ENCODE data around the gene BCAR3. TPM values are rescaled to one million over a fixed set of nuclear protein-coding genes. Genes with fewer than 3 reads are reported as not detected.

BCAR3 gene
- total RNA-seq, 2 experiments from 2014 or later: 0.74 to 0.82 TPM

- intact Hi-C loops (cut with micrococcal nuclease): no loop called here
- no peaks in the 10 kb centered on the region for H3K9me3 Mint-ChIP-seq
- H3K27me3 Mint-ChIP-seq: no peaks in the 10 kb centered on the region
- CTCF ChIA-PET: no interaction called here
- H3K36me3 Mint-ChIP-seq: no peaks in the 10 kb centered on the region
- DNase-seq: no peak
- POLR2A ChIA-PET: no interaction called here
- H3K4me3 Mint-ChIP-seq: no peak overlapping the region
- no peak overlapping the region for H3K27ac Mint-ChIP-seq
- no peaks in the 10 kb centered on the region for H3K4me1 Mint-ChIP-seq (ENCODE audit: low read depth)
These were observed 153.2 kb downstream of the BCAR3 start for GRCh38 chr1:93528412-93528811.

GRCh38 chr1:93526431-93526830 is 155.2 kb downstream of the BCAR3 start:
- no peak for DNase-seq
- Mint-ChIP-seq H3K27me3 (no peaks in the 10 kb centered on the region), H3K27ac (no peak overlapping the region), H3K36me3 (no peaks in the 10 kb centered on the region), H3K9me3 (no peaks in the 10 kb centered on the region), H3K4me1 (ENCODE audit: low read depth) (no peaks in the 10 kb centered on the region), H3K4me3 (no peak overlapping the region)
- POLR2A ChIA-PET: no interaction called here
- intact Hi-C loops (cut with micrococcal nuclease): no loop called here
- CTCF ChIA-PET: no interaction called here

- intact Hi-C loops (cut with micrococcal nuclease): no loop called here
- H3K4me3 Mint-ChIP-seq: no peak overlapping the region
- H3K9me3 Mint-ChIP-seq: no peaks in the 10 kb centered on the region
- DNase-seq: no peak
- no peaks in the 10 kb centered on the region for H3K27me3 Mint-ChIP-seq
- H3K27ac Mint-ChIP-seq: no peak overlapping the region
- no peaks in the 10 kb centered on the region for H3K36me3 Mint-ChIP-seq
- CTCF ChIA-PET: no interaction called here
- H3K4me1 Mint-ChIP-seq (ENCODE audit: low read depth): no peaks in the 10 kb centered on the region
- POLR2A ChIA-PET: no interaction called here
These were observed 156.2 kb downstream of the BCAR3 start for GRCh38 chr1:93525431-93525830.

- no peak for DNase-seq
- ChIA-PET CTCF (interaction anchor here (1.0 kb wide), 1 partner anchor 107 kb away, joined by 3 read pairs; no protein-coding TSS in a partner anchor), POLR2A (no interaction called here)
- Mint-ChIP-seq H3K27me3 (no peaks in the 10 kb centered on the region), H3K4me1 (ENCODE audit: low read depth) (no peaks in the 10 kb centered on the region), H3K36me3 (no peaks in the 10 kb centered on the region), H3K27ac (no peak overlapping the region), H3K4me3 (no peak overlapping the region), H3K9me3 (no peaks in the 10 kb centered on the region)
- intact Hi-C loops (cut with micrococcal nuclease): no loop called here
These were observed 158.9 kb downstream of the BCAR3 start for GRCh38 chr1:93522721-93523120.

- Mint-ChIP-seq H3K27ac (no peak overlapping the region), H3K36me3 (no peaks in the 10 kb centered on the region), H3K4me1 (ENCODE audit: low read depth) (no peaks in the 10 kb centered on the region), H3K9me3 (no peaks in the 10 kb centered on the region), H3K27me3 (no peaks in the 10 kb centered on the region), H3K4me3 (no peak overlapping the region)
- ChIA-PET POLR2A (no interaction called here), CTCF (no interaction called here)
- DNase-seq: no peak
- intact Hi-C loops (cut with micrococcal nuclease): no loop called here
These were observed 160.0 kb downstream of the BCAR3 start for GRCh38 chr1:93521618-93522017.

GRCh38 chr1:93519199-93519829 is 162.3 kb downstream of the BCAR3 start:
- Mint-ChIP-seq H3K27me3 (no peaks in the 10 kb centered on the region), H3K9me3 (no peaks in the 10 kb centered on the region), H3K27ac (no peak overlapping the region), H3K4me3 (no peak overlapping the region), H3K36me3 (no peaks in the 10 kb centered on the region), H3K4me1 (ENCODE audit: low read depth) (no peaks in the 10 kb centered on the region)
- intact Hi-C loops (cut with micrococcal nuclease): no loop called here
- no peak for DNase-seq
- CTCF ChIA-PET: no interaction called here
- POLR2A ChIA-PET: no interaction called here

GRCh38 chr1:93518516-93518915 is 163.1 kb downstream of the BCAR3 start:
- intact Hi-C loops (cut with micrococcal nuclease): no loop called here
- CTCF ChIA-PET: no interaction called here
- Mint-ChIP-seq H3K27ac (no peak overlapping the region), H3K4me1 (ENCODE audit: low read depth) (no peaks in the 10 kb centered on the region), H3K27me3 (no peaks in the 10 kb centered on the region), H3K36me3 (no peaks in the 10 kb centered on the region), H3K4me3 (no peak overlapping the region), H3K9me3 (no peaks in the 10 kb centered on the region)
- no peak for DNase-seq
- POLR2A ChIA-PET: no interaction called here

- no peaks in the 10 kb centered on the region for H3K27me3 Mint-ChIP-seq
- H3K36me3 Mint-ChIP-seq: no peaks in the 10 kb centered on the region
- H3K9me3 Mint-ChIP-seq: no peaks in the 10 kb centered on the region
- no peak overlapping the region for H3K27ac Mint-ChIP-seq
- H3K4me3 Mint-ChIP-seq: no peak overlapping the region
- CTCF ChIA-PET: interaction anchor here (1.2 kb wide), 1 partner anchor 79 kb away, joined by 3 read pairs; no protein-coding TSS in a partner anchor
- intact Hi-C loops (cut with micrococcal nuclease): no loop called here
- no peaks in the 10 kb centered on the region for H3K4me1 Mint-ChIP-seq (ENCODE audit: low read depth)
- POLR2A ChIA-PET: no interaction called here
- no peak for DNase-seq
These were observed 165.5 kb downstream of the BCAR3 start for GRCh38 chr1:93516164-93516563.

Other genes with a start within 250 kb of the BCAR3 start
- gene FNBP1L, start 233.7 kb downstream of the BCAR3 start, total RNA-seq: 1 to 10 TPM in 1 of 2 experiments, under 1 TPM in 1; 0.81 to 1.2 TPM
- gene DNTTIP2, start 197.4 kb upstream of the BCAR3 start, total RNA-seq: 10 to 100 TPM; 84.4 to 91.1 TPM
- gene GCLM, start 227.6 kb upstream of the BCAR3 start, total RNA-seq: 10 to 100 TPM; 21.7 to 26.5 TPM

Data from activated CD4-positive, alpha-beta memory T cell treated with anti-CD3 and anti-CD28 coated beads for 36 hours (primary cell).